ENCODE measurements around the gene FHIT.

The FHIT gene

GRCh38 chr3:60399861-60400845 is 851.1 kb downstream of the FHIT start:
- no peak for DNase-seq (ENCODE audit: low read depth)

DNA sequence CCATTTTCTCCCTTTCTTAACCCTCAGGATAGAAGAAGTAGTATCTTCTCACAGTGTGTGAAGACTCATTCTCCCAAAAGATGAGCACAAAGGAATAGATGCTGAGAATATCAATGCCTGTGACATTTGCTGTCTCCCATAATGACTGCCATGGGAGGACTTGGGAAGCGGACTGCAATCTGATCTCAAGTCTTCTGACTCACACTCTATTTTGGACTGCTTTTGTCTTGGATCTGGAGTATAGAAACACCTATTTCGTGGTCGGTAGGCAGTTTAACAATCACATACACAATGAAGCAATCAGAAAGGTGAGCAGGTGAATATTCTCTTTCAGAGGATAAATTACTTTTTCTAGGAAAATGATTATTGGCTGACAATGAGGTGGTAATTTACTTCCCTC is 852.0 kb downstream of the FHIT start:
- DNase-seq (ENCODE audit: low read depth), result no peak

GRCh38 chr3:60395173-60395762 is 856.0 kb downstream of the FHIT start:
- DNase-seq (ENCODE audit: low read depth), result no peak

DNA sequence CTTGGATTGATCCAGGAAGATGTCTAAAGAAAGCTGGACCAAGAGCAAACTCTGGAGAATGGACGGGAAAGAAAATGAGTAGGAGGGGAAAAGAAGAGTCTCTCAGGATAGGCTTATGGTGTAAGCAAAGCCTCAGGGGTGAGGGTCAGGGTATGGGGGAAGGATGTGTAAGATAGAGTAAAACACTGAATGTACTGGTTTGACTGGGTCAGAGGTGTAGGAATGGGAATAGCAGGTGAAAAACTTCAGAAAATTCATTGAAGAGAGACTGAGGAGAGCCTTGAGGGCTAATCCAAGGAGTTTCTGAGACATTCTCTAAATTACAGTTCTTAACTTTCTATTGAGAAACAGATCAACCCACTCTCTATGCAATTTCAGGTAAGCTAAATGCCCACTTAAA is 857.3 kb downstream of the FHIT start:
- DNase-seq (ENCODE audit: low read depth), result no peak

- DNase-seq (ENCODE audit: low read depth), result no peak
Observed at GRCh38 chr3:60392501-60392900, 858.8 kb downstream of the FHIT start.

GRCh38 chr3:60391292-60391691 is 860.0 kb downstream of the FHIT start:
- no peak for DNase-seq (ENCODE audit: low read depth)

DNA sequence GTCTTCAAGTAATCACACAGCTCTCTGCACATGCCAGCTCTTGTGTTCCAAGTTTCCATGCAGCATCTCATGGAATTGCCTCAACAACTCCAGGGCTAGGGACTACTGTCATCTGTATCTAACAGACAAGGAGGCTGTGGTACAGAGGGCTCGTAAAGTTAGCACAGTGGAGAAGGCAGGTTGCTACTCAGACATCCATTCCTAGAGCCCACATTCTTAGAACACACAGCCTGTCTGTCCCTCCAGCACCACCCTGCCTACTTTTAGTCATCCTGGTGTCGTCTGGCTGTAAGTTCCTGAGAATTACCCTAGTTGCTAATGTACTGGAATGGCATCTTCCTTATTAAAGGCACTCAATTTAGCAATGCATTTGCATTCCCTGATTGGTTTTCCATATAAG is 862.5 kb downstream of the FHIT start:
- DNase-seq (ENCODE audit: low read depth), result no peak

GRCh38 chr3:60386306-60386705 is 864.9 kb downstream of the FHIT start:
- no peak for DNase-seq (ENCODE audit: low read depth)

GRCh38 chr3:60384341-60384740 is 866.9 kb downstream of the FHIT start:
- DNase-seq (ENCODE audit: low read depth), result no peak

- no peak for DNase-seq (ENCODE audit: low read depth)
Observed at GRCh38 chr3:60383345-60383744, 867.9 kb downstream of the FHIT start.

- DNase-seq (ENCODE audit: low read depth), result no peak
Observed at GRCh38 chr3:60366486-60366885, 884.8 kb downstream of the FHIT start.

- no peak for DNase-seq (ENCODE audit: low read depth)
Observed at GRCh38 chr3:60365360-60365759, 885.9 kb downstream of the FHIT start.

- DNase-seq (ENCODE audit: low read depth), result no peak
Observed at GRCh38 chr3:60364475-60364874, 886.8 kb downstream of the FHIT start.

GRCh38 chr3:60363817-60364216 is 887.4 kb downstream of the FHIT start:
- DNase-seq (ENCODE audit: low read depth), result no peak

- DNase-seq (ENCODE audit: low read depth), result no peak
Observed at GRCh38 chr3:60355825-60356224, 895.4 kb downstream of the FHIT start.

DNA sequence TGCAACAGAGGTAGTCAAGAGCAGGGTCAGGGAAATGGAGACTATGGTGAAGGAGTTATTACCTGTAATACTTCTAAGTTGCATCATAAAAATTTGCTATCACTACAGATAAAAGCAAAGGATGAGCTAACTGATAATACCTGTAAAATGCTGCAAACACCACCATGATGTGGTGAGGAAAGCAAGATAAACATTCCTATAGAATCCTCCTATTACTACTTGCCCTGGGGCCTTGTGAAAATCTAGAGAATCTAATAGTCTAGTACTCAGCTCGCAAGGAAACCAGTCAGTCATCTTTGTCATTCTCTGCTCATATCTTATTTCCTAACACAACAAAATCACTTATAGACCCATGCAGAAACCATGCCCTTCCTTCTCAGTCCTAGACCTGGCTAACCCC is 899.8 kb downstream of the FHIT start:
- DNase-seq (ENCODE audit: low read depth), result no peak

DNA sequence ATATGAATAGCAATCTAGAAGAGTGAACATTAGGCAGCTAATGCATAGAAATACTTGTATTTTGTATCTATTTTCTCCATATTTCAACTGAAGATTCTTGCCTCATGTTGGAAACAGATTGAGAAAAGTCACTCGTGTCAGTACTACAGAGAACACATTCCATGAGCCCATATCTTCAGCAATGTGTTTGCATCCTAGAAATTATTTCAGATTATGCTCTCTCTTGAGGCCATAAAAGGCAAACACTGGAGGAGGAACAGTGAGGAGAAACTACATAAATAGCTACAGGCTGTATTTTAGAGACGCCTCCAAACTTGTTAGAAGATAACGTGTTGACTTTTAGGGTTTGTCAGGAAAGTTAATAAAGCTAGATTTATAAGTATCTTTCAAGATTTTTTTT is 906.9 kb downstream of the FHIT start:
- no peak for DNase-seq (ENCODE audit: low read depth)

GRCh38 chr3:60343831-60344230 is 907.4 kb downstream of the FHIT start:
- DNase-seq (ENCODE audit: low read depth), result no peak

- no peak for DNase-seq (ENCODE audit: low read depth)
Observed at GRCh38 chr3:60339304-60339703, 911.9 kb downstream of the FHIT start.

DNA sequence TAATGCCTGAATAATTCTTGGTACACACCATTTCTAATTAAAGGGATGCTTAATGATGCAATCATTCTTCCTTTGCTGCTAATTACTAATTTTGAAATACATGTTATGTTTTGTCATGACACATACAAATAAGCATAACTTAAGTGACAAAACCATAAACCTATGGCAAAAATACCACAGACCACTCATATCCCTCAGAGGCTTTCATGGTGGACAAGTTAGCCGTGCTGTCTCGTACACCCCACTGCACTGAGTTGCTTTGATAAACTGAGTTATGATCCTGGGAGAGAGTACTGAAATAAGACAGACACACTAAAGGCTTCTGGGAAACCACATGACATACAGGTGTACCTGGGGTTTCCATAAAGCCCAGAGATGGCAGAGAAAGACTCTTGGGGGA is 913.8 kb downstream of the FHIT start:
- no peak for DNase-seq (ENCODE audit: low read depth)

GRCh38 chr3:60336061-60336460 is 915.2 kb downstream of the FHIT start:
- no peak for DNase-seq (ENCODE audit: low read depth)

GRCh38 chr3:60333710-60334109 is 917.5 kb downstream of the FHIT start:
- DNase-seq (ENCODE audit: low read depth), result no peak

- DNase-seq (ENCODE audit: low read depth), result no peak
Observed at GRCh38 chr3:60330107-60330506, 921.1 kb downstream of the FHIT start.

All from amniotic epithelial cell (primary cell).